Ovary (tissue), 3 donors: Measurements from ENCODE around the gene TRPM3.

ENCODE experiments used
- POLR2A ChIP-seq: fragments of 450-650 bp; IDR thresholded peaks from one replicate; pipeline ENCODE4 v1.6.1; 2017; ENCODE audit warnings: antibody characterized with exemption, mild to moderate bottlenecking, moderate library complexity
- TF ChIP-seq, protein P1 (sequence below), 3 donors: fragments of 450-650 bp in 2 of 3; fragments of 200-600 bp in 1 of 3; IDR thresholded peaks; one replicate each; pipeline versions ENCODE4 v1.5.1 to v1.8.0; 2016 to 2022; ENCODE audit warnings: antibody characterized with exemption in 3 of 3, mild to moderate bottlenecking in 1 of 3
- donor health status: DM: no; HTN: no; CAD: no.

DNA sequence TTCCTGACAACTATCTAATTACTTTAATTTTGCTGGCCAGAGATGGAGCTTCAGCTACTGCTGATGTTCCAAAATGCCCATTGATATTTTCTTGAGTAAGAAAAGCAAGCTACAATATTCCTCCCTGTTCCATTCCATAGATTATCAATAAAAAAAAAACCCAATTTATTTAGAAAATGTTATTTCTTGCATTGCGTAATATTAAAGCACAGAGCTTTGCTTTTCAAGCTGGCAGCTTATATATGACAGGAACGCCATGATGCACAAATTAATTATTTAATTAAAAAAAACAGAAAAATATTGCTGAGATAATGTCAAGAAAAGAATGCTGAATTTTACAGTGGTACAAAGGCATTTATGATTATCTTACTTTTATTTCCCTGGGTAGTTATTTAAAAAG, 47.9 kb downstream of the TRPM3 start:
- no peak for TF ChIP-seq POLR2A
- TF ChIP-seq, protein P1, sequence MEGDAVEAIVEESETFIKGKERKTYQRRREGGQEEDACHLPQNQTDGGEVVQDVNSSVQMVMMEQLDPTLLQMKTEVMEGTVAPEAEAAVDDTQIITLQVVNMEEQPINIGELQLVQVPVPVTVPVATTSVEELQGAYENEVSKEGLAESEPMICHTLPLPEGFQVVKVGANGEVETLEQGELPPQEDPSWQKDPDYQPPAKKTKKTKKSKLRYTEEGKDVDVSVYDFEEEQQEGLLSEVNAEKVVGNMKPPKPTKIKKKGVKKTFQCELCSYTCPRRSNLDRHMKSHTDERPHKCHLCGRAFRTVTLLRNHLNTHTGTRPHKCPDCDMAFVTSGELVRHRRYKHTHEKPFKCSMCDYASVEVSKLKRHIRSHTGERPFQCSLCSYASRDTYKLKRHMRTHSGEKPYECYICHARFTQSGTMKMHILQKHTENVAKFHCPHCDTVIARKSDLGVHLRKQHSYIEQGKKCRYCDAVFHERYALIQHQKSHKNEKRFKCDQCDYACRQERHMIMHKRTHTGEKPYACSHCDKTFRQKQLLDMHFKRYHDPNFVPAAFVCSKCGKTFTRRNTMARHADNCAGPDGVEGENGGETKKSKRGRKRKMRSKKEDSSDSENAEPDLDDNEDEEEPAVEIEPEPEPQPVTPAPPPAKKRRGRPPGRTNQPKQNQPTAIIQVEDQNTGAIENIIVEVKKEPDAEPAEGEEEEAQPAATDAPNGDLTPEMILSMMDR (IDR thresholded peaks at IDR 0.05): no peak
